Right lobe of liver (tissue), 4 donors: ENCODE data around the gene EIF4EBP3.

Experiments used
- CTCF ChIP-seq, 4 donors: fragments of 200-600 bp in 3 of 4; fragments of 450-650 bp in 1 of 4; IDR thresholded peaks; one replicate each; pipeline versions ENCODE4 v1.5.1 to v1.8.0; 2016 to 2022; ENCODE audit warnings: antibody characterized with exemption in 4 of 4, mild to moderate bottlenecking in 2 of 4
- POLR2A ChIP-seq: fragments of 450-650 bp; IDR thresholded peaks from one replicate; pipeline ENCODE4 v1.6.1; 2017; ENCODE audit warnings: antibody characterized with exemption, mild to moderate bottlenecking
- donor health status: DM: no; HTN: no; CAD: no.
- donor health status: DM: no; HTN: no; CAD: no.
- donor health status: DM: no; HTN: yes; CAD: no.

- peak; percentile 35 to 56 (median 50) for TF ChIP-seq CTCF (IDR thresholded peaks at IDR 0.05)
- peak; percentile 72 for TF ChIP-seq POLR2A
Observed at GRCh38 chr5:140560227-140560626, 12.8 kb downstream of the EIF4EBP3 start.
